Skeletal muscle tissue (tissue), 4 donors: ENCODE measurements around the gene BPIFB2. TPM values are rescaled to one million over a fixed set of nuclear protein-coding genes. Genes with fewer than 3 reads are reported as not detected.

ENCODE experiments used
- H3K27ac ChIP-seq: one replicate; pipeline ENCODE4 v1.7.0; 2013; ENCODE audit warnings: mild to moderate bottlenecking, low read depth, low read length, inconsistent platforms
- H3K27me3 ChIP-seq, 3 donors: one replicate each; pipeline ENCODE4 v1.7.0; 2013; ENCODE audit warnings: low read length in 3 of 3; ENCODE audit not compliant: control insufficient read depth in 3 of 3, insufficient read depth in 3 of 3
- H3K36me3 ChIP-seq, 3 donors: one replicate each; pipeline ENCODE4 v1.7.0; 2013; ENCODE audit warnings: low read length in 3 of 3; ENCODE audit not compliant: control insufficient read depth in 3 of 3, insufficient read depth in 3 of 3
- H3K4me1 ChIP-seq, 3 donors: one replicate each; pipeline ENCODE4 v1.7.0; 2013; ENCODE audit warnings: low read length in 3 of 3, mild to moderate bottlenecking in 3 of 3; ENCODE audit not compliant: control insufficient read depth in 3 of 3, insufficient read depth in 3 of 3
- H3K4me3 ChIP-seq, 3 donors: one replicate each; pipeline ENCODE4 v1.7.0; 2013; ENCODE audit warnings: low read length in 3 of 3
- H3K9ac ChIP-seq, 3 donors: one replicate each; pipeline ENCODE4 v1.7.0; 2013; ENCODE audit warnings: low read length in 3 of 3, mild to moderate bottlenecking in 3 of 3, moderate library complexity in 2 of 3, low read depth in 1 of 3
- H3K9me3 ChIP-seq, 3 donors: one replicate each; pipeline ENCODE4 v1.7.0; 2013; ENCODE audit warnings: low read length in 3 of 3; ENCODE audit not compliant: control insufficient read depth in 3 of 3
- total RNA-seq: library from RNA; depleted of rRNA; stranded (reverse); fragments of >200 nt; gene quantifications from one replicate; pipeline ENCODE4 v1.2.3, GENCODE V29; 2014
- donor health status: Osteomylitis.

Gene BPIFB2
- total RNA-seq, 1 donor from 2014 or later: not detected

GRCh38 chr20:33028875-33029274 lies 21.4 kb downstream of the BPIFB2 start:
- H3K27ac ChIP-seq: no peak overlapping the region
- no peaks in the 10 kb centered on the region for H3K4me1 ChIP-seq
- no peak overlapping the region for H3K4me3 ChIP-seq
- no peaks in the 10 kb centered on the region for H3K36me3 ChIP-seq
- H3K27me3 ChIP-seq: peaks cover 12 to 35% (median 30%) of the 10 kb centered on the region in 3 donors
- no peak overlapping the region for H3K9ac ChIP-seq
- H3K9me3 ChIP-seq: peaks cover 0 to 3% (median 0%) of the 10 kb centered on the region in 3 donors

- Histone ChIP-seq H3K9me3 (peaks cover 0 to 3% (median 0%) of the 10 kb centered on the region in 3 donors), H3K27me3 (peaks cover 12 to 35% (median 30%) of the 10 kb centered on the region in 3 donors), H3K36me3 (no peaks in the 10 kb centered on the region), H3K4me3 (no peak overlapping the region), H3K27ac (no peak overlapping the region), H3K9ac (no peak overlapping the region), H3K4me1 (no peaks in the 10 kb centered on the region)
These were observed 22.6 kb downstream of the BPIFB2 start for GRCh38 chr20:33030076-33030475.

GRCh38 chr20:33030569-33030968 lies 23.1 kb downstream of the BPIFB2 start:
- Histone ChIP-seq H3K4me3 (no peak overlapping the region), H3K9ac (no peak overlapping the region), H3K27me3 (peaks cover 12 to 34% (median 30%) of the 10 kb centered on the region in 3 donors), H3K36me3 (no peaks in the 10 kb centered on the region), H3K9me3 (peaks cover 0 to 3% (median 0%) of the 10 kb centered on the region in 3 donors), H3K4me1 (no peaks in the 10 kb centered on the region), H3K27ac (no peak overlapping the region)

GRCh38 chr20:33031531-33031930 lies 24.0 kb downstream of the BPIFB2 start, which contains the start of gene BPIFB6:
BPIFB6 (plus strand) TSS chr20:33031648; CDS start chr20:33031648, 0 bp downstream.
- Histone ChIP-seq H3K9ac (no peak within 1 kb of the TSS), H3K36me3 (no peaks in the 10 kb centered on the region), H3K9me3 (peaks cover 0 to 3% (median 0%) of the 10 kb centered on the region in 3 donors), H3K4me1 (no peaks in the 10 kb centered on the region), H3K27me3 (peaks cover 12 to 37% (median 30%) of the 10 kb centered on the region in 3 donors), H3K4me3 (no peak within 1 kb of the TSS), H3K27ac (no peak within 1 kb of the TSS)

- Histone ChIP-seq H3K4me3 (no peak overlapping the region), H3K27ac (no peak overlapping the region), H3K9ac (no peak overlapping the region), H3K36me3 (no peaks in the 10 kb centered on the region), H3K4me1 (no peaks in the 10 kb centered on the region), H3K9me3 (no peaks in the 10 kb centered on the region), H3K27me3 (peaks cover 12 to 36% (median 30%) of the 10 kb centered on the region in 3 donors)
These were observed 25.1 kb downstream of the BPIFB2 start for GRCh38 chr20:33032555-33032954.

- Histone ChIP-seq H3K27me3 (peaks cover 12 to 35% (median 30%) of the 10 kb centered on the region in 3 donors), H3K9ac (no peak overlapping the region), H3K4me3 (no peak overlapping the region), H3K36me3 (no peaks in the 10 kb centered on the region), H3K4me1 (no peaks in the 10 kb centered on the region), H3K27ac (no peak overlapping the region), H3K9me3 (no peaks in the 10 kb centered on the region)
These were observed 25.9 kb downstream of the BPIFB2 start for GRCh38 chr20:33033381-33033780.

GRCh38 chr20:33034115-33034514 lies 26.6 kb downstream of the BPIFB2 start:
- no peaks in the 10 kb centered on the region for H3K36me3 ChIP-seq
- H3K9me3 ChIP-seq: no peaks in the 10 kb centered on the region
- H3K27me3 ChIP-seq: peaks cover 8 to 33% (median 23%) of the 10 kb centered on the region in 3 donors
- no peak overlapping the region for H3K4me3 ChIP-seq
- H3K27ac ChIP-seq: no peak overlapping the region
- no peak overlapping the region for H3K9ac ChIP-seq
- H3K4me1 ChIP-seq: no peaks in the 10 kb centered on the region

- H3K36me3 ChIP-seq: no peaks in the 10 kb centered on the region
- no peak overlapping the region for H3K4me3 ChIP-seq
- H3K4me1 ChIP-seq: no peaks in the 10 kb centered on the region
- no peaks in the 10 kb centered on the region for H3K9me3 ChIP-seq
- H3K27me3 ChIP-seq: peaks cover 4 to 31% (median 20%) of the 10 kb centered on the region in 3 donors
- no peak overlapping the region for H3K27ac ChIP-seq
- no peak overlapping the region for H3K9ac ChIP-seq
These were observed 27.5 kb downstream of the BPIFB2 start for GRCh38 chr20:33034901-33035492.

- Histone ChIP-seq H3K4me1 (no peaks in the 10 kb centered on the region), H3K4me3 (no peak overlapping the region), H3K9me3 (no peaks in the 10 kb centered on the region), H3K27ac (no peak overlapping the region), H3K27me3 (peaks cover 2 to 24% (median 12%) of the 10 kb centered on the region in 3 donors), H3K9ac (no peak overlapping the region), H3K36me3 (no peaks in the 10 kb centered on the region)
These were observed 30.0 kb downstream of the BPIFB2 start for GRCh38 chr20:33037456-33037855.

GRCh38 chr20:33038243-33038642 lies 30.7 kb downstream of the BPIFB2 start:
- peaks cover 0 to 22% (median 14%) of the 10 kb centered on the region in 3 donors for H3K27me3 ChIP-seq
- no peaks in the 10 kb centered on the region for H3K4me1 ChIP-seq
- H3K36me3 ChIP-seq: no peaks in the 10 kb centered on the region
- H3K9me3 ChIP-seq: no peaks in the 10 kb centered on the region
- H3K4me3 ChIP-seq: no peak overlapping the region
- no peak overlapping the region for H3K27ac ChIP-seq
- H3K9ac ChIP-seq: no peak overlapping the region
